ENCODE results near the gene ARF1.

DNA sequence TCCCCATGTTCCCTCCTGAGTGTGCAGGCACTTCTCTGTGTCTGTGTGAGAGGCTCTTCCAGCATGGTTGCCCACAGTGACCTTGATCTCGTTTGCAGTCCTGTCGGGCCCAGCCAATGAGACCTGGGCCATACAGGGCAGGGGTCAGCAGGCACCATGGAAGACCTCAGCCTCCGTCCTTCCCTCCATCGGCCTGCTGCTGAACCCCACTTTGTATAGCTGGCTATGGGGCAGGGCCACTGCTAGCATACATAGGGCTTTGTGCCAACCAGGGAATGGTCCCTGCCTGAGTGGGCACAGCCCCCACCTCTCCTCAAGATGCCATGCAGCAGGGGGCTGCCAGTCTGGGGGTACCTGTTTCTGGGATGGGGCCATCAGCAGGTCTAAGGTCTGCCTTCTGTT, 16.8 kb downstream of the ARF1 start:
- TF ChIP-seq, protein P1, sequence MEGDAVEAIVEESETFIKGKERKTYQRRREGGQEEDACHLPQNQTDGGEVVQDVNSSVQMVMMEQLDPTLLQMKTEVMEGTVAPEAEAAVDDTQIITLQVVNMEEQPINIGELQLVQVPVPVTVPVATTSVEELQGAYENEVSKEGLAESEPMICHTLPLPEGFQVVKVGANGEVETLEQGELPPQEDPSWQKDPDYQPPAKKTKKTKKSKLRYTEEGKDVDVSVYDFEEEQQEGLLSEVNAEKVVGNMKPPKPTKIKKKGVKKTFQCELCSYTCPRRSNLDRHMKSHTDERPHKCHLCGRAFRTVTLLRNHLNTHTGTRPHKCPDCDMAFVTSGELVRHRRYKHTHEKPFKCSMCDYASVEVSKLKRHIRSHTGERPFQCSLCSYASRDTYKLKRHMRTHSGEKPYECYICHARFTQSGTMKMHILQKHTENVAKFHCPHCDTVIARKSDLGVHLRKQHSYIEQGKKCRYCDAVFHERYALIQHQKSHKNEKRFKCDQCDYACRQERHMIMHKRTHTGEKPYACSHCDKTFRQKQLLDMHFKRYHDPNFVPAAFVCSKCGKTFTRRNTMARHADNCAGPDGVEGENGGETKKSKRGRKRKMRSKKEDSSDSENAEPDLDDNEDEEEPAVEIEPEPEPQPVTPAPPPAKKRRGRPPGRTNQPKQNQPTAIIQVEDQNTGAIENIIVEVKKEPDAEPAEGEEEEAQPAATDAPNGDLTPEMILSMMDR (optimal IDR thresholded peaks at IDR 0.05 in 1 of 3, IDR thresholded peaks at IDR 0.05 in 1 of 3, conservative IDR thresholded peaks at IDR 0.05 in 1 of 3; ENCODE audit: extremely low read depth in 1 of 3, insufficient read depth in 2 of 3, low read length in 3 of 3), result no peak
- no peak for TF ChIP-seq EZH2 (IDR thresholded peaks at IDR 0.05; ENCODE audit: low read length)

All from keratinocyte (primary cell).